H1 (cell line): ENCODE data around the gene AIF1. TPM values are rescaled to one million over a fixed set of nuclear protein-coding genes. Genes with fewer than 3 reads are reported as not detected.

Experiments
- BACH1 ChIP-seq: IDR thresholded peaks from 2 replicates; pipeline ENCODE4 v1.6.1; 2012; ENCODE audit warnings: low read length, improper control_type of control experiment
- BRCA1 ChIP-seq: IDR thresholded peaks from 2 replicates; pipeline ENCODE4 v1.6.1; 2012; ENCODE audit warnings: low read depth, low read length, improper control_type of control experiment
- CHD2 ChIP-seq: IDR thresholded peaks from 2 replicates; pipeline ENCODE4 v1.6.1; 2012; ENCODE audit warnings: low read length, improper control_type of control experiment
- EZH2 ChIP-seq: fragments of 200-600 bp; sonication (generic); IDR thresholded peaks from 2 replicates; pipeline ENCODE4 v1.7.1; 2012; ENCODE audit warnings: low read depth, mild to moderate bottlenecking, moderate library complexity, low read length, inconsistent platforms; ENCODE audit not compliant: severe bottlenecking
- GTF2F1 ChIP-seq: IDR thresholded peaks from 2 replicates; pipeline ENCODE4 v1.6.1; 2012; ENCODE audit warnings: low read depth, low read length, improper control_type of control experiment, borderline replicate concordance
- JUND ChIP-seq: IDR thresholded peaks from 2 replicates; pipeline ENCODE4 v1.6.1; 2011; ENCODE audit warnings: mild to moderate bottlenecking, improper control_type of control experiment, low read length
- MAX ChIP-seq: IDR thresholded peaks from 2 replicates; pipeline ENCODE4 v1.6.1; 2012; ENCODE audit warnings: inconsistent platforms
- RFX5 ChIP-seq: IDR thresholded peaks from 2 replicates; pipeline ENCODE4 v1.6.1; 2011; ENCODE audit warnings: low read depth, low read length, improper control_type of control experiment, borderline replicate concordance
- TCF12 ChIP-seq: IDR thresholded peaks from 2 replicates; pipeline ENCODE4 v1.6.1; 2011; ENCODE audit warnings: low read depth, mild to moderate bottlenecking, low read length
- polyA plus RNA-seq, 7 experiments: library from polyadenylated mRNA; depleted of rRNA in 3 of 7; stranded (reverse) in 5 of 7; unstranded in 2 of 7; fragments of >200 nt in 5 of 7; fragments of 200-250 nt in 2 of 7; gene quantifications; 1 replicate in 5 of 7; 2 replicates in 1 of 7; 4 replicates in 1 of 7; pipeline versions ENCODE4 v1.2.1 to v1.2.3, GENCODE V29; 2011 to 2013; ENCODE audit warnings: missing spikeins in 2 of 7, mixed read lengths in 2 of 7
- total RNA-seq: library from RNA; stranded (reverse); fragmentation: NEBNext Ultra II Directional; extraction: Animal tissue kit (Norgen Biotek cat#: 25700); gene quantifications from 2 replicates; pipeline ENCODE4 v1.2.1, GENCODE V29; 2021
- TF ChIP-seq, protein P1 (sequence below): fragments of 300-600 bp; sonication (generic); IDR thresholded peaks from 2 replicates; pipeline ENCODE4 v1.7.1; 2012; ENCODE audit warnings: low read length, moderate library complexity, mild to moderate bottlenecking, inconsistent platforms; ENCODE audit not compliant: insufficient replicate concordance

Gene AIF1
- total and polyA plus RNA-seq, 2 of the 8 experiments (the other 6 are each of a cell fraction or from before 2014, with no cell fraction given) = 6.3 to 9.8 TPM

DNA sequence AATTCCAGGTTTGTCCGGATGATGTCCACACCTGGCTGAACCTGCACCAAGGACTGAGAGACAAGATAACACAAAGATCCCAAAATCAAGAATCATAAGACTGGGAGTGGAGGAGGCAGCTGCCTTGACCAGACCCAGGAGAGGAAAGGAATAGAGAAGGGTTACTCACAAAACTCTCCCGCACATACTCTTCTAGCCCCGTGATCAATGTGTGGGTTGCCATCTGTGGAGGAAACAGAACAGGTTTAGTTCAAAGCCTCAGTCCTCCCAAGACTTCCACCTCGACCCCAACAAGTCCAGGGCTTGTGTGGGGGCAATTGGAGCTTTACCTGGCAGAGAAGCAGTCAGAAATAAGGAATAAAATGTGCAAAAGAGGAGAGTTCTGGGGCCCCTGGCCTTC, 26.3 kb downstream of the AIF1 start (continued):
- TF ChIP-seq, protein P1, sequence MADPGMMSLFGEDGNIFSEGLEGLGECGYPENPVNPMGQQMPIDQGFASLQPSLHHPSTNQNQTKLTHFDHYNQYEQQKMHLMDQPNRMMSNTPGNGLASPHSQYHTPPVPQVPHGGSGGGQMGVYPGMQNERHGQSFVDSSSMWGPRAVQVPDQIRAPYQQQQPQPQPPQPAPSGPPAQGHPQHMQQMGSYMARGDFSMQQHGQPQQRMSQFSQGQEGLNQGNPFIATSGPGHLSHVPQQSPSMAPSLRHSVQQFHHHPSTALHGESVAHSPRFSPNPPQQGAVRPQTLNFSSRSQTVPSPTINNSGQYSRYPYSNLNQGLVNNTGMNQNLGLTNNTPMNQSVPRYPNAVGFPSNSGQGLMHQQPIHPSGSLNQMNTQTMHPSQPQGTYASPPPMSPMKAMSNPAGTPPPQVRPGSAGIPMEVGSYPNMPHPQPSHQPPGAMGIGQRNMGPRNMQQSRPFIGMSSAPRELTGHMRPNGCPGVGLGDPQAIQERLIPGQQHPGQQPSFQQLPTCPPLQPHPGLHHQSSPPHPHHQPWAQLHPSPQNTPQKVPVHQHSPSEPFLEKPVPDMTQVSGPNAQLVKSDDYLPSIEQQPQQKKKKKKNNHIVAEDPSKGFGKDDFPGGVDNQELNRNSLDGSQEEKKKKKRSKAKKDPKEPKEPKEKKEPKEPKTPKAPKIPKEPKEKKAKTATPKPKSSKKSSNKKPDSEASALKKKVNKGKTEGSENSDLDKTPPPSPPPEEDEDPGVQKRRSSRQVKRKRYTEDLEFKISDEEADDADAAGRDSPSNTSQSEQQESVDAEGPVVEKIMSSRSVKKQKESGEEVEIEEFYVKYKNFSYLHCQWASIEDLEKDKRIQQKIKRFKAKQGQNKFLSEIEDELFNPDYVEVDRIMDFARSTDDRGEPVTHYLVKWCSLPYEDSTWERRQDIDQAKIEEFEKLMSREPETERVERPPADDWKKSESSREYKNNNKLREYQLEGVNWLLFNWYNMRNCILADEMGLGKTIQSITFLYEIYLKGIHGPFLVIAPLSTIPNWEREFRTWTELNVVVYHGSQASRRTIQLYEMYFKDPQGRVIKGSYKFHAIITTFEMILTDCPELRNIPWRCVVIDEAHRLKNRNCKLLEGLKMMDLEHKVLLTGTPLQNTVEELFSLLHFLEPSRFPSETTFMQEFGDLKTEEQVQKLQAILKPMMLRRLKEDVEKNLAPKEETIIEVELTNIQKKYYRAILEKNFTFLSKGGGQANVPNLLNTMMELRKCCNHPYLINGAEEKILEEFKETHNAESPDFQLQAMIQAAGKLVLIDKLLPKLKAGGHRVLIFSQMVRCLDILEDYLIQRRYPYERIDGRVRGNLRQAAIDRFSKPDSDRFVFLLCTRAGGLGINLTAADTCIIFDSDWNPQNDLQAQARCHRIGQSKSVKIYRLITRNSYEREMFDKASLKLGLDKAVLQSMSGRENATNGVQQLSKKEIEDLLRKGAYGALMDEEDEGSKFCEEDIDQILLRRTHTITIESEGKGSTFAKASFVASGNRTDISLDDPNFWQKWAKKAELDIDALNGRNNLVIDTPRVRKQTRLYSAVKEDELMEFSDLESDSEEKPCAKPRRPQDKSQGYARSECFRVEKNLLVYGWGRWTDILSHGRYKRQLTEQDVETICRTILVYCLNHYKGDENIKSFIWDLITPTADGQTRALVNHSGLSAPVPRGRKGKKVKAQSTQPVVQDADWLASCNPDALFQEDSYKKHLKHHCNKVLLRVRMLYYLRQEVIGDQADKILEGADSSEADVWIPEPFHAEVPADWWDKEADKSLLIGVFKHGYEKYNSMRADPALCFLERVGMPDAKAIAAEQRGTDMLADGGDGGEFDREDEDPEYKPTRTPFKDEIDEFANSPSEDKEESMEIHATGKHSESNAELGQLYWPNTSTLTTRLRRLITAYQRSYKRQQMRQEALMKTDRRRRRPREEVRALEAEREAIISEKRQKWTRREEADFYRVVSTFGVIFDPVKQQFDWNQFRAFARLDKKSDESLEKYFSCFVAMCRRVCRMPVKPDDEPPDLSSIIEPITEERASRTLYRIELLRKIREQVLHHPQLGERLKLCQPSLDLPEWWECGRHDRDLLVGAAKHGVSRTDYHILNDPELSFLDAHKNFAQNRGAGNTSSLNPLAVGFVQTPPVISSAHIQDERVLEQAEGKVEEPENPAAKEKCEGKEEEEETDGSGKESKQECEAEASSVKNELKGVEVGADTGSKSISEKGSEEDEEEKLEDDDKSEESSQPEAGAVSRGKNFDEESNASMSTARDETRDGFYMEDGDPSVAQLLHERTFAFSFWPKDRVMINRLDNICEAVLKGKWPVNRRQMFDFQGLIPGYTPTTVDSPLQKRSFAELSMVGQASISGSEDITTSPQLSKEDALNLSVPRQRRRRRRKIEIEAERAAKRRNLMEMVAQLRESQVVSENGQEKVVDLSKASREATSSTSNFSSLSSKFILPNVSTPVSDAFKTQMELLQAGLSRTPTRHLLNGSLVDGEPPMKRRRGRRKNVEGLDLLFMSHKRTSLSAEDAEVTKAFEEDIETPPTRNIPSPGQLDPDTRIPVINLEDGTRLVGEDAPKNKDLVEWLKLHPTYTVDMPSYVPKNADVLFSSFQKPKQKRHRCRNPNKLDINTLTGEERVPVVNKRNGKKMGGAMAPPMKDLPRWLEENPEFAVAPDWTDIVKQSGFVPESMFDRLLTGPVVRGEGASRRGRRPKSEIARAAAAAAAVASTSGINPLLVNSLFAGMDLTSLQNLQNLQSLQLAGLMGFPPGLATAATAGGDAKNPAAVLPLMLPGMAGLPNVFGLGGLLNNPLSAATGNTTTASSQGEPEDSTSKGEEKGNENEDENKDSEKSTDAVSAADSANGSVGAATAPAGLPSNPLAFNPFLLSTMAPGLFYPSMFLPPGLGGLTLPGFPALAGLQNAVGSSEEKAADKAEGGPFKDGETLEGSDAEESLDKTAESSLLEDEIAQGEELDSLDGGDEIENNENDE = no peak
- TF ChIP-seq TCF12 = no peak
- TF ChIP-seq JUND = no peak
- TF ChIP-seq RFX5 = no peak
- no peak for TF ChIP-seq MAX
- no peak for TF ChIP-seq CHD2
- no peak for TF ChIP-seq EZH2
- no peak for TF ChIP-seq BRCA1
- no peak for TF ChIP-seq GTF2F1
- TF ChIP-seq BACH1 = no peak
